NCI-H187 (cell line): ENCODE measurements around the gene VSIG10L.
A peak's percentile ranks its signal among the peaks of the same experiment; 100 is the strongest.

Experiments used
- DNase-seq, 2 experiments: peaks; one replicate each; lab custom pipeline; 2025; lab: John Stamatoyannopoulos, UW

The VSIG10L gene

DNA sequence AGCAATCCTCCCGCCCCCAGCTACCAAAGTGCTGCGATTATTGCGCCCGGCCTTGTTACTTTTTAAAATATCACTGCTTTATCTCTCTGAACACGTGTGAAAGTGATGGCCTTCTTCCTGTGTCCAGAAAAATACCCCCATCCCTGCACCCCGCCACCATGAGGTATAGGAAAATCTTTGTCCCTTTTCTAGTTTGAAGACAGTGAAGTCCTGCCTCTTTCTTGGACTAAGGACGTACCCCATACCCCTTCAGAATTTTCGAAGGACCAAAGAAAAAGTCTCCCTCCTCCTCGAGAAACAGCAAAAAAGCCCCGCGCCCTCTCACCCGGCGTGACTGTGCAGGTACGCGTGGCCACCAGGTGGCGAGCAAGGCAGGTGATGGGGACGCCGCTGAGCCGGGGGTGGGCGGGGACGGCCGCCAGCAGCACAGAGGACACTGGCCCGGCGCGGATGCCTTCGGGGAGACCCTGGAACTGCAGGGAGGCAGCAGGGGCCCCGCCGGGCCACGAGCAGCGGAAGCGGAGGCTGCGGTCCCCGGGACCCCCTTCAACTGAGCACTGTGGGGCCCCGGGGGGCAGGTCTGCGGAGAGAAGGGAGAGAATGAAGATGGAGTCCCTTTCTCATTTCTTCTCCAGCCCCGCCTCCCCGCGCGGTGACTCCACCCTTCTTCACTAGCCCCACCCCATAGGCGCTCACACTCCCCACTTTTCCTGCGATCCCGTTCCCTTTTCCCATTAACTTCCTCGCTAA is 3.2 kb downstream of the VSIG10L start:
- peak in 1 of 2 experiments; percentile 4 for DNase-seq

DNA sequence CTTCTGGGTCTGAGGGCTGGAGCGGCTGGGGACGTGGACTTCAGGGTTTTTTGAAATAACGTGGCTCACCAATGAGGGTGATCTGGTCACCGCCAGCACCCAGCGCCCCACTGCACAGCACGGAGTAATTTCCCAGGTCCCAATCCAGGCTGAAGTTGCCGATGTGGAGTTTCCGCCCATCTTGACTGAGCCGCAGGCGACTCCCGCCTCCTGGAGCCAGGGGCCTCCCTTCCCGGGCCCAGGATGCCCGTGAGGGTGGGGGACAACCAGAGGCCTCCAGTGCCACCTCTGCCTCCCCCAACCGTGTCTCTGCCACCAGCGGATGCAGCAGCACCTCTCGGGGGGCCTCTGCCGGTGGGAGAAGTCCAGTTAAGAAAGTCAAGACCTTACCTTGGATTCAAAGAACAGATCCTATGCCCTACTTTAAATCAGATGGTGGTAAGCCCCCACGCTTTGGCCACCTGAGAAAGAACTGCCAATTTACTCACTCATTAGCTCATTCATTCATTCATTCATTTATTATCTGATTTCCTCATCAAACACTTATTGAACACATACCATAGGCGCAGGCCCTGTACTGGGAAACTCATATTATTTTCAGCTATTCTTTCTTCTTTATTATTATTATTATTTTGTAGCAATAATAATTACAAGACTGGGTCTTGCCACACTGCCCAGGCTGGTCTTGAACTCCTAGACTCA is 3.9 kb downstream of the VSIG10L start:
- no peak for DNase-seq

DNA sequence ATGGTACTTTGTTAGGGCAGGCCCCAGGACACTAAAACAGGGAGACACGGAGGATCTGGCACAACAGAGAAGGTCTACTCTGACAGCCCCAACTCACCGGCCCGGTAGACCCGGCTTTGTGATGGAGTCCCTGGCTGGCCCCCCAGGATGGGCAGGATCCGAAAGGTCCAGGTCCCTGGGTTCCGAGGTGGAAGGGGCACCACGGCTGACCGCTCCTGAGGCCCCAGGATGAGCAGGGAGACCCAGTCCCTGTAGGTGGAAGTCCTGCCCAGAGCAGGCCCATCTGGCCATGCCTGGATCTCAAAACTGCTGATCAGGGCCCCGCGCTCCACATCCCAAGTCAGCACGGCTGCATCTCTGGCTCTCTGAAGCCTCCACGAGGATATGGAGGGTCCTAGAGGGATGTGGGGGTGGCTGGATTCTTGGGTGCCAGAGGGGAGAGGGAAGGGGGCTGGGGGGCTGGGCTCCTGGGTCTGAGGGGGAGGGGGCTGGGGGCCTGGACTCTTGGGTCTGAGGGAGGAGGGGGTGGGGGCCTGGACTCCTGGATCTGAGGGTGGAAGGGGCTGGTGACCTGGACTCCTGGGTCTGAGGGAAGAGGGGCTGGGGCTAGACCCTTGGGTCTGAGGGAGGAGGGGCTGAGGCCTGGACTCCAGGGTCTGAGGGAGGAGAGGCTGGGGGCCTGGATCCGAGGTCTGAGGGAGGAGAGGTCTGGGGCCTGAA is 4.6 kb downstream of the VSIG10L start:
- no peak for DNase-seq

DNA sequence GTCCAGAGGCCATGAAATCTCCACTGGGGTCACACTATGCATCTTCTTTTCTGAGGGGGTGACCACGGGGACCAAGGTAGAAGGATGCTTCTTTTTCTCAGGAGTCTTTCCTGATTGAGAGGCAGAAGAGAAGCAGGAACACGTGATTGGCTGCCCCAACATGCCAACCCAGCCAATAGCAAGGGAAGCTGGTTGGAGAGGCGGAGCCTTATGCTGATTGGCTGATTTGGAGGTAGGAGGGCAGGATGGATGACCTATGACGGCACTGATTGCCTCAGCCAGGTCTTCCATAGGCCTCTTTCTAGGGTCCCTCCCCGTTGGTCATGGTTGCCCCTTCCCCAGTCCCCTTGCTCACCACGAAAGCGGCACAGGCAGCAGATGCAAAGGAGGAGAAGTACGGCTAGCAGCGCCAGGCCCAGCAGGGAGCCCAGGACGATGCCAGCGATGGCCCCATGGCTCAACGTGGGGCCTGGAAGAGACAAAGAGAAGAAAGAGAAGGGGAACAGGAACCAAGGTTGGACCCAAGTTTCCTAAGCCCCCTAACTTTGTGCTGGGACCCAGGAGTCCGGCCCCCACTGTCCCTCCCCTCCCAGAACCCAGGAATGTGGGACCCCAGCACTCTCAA is 8.0 kb downstream of the VSIG10L start:
- DNase-seq = no peak

GRCh38 chr19:51331716-51332115 is 10.2 kb downstream of the VSIG10L start:
- DNase-seq = no peak

- DNase-seq = no peak
Observed at GRCh38 chr19:51331193-51331592, 10.7 kb downstream of the VSIG10L start.

GRCh38 chr19:51330366-51330765 is 11.6 kb downstream of the VSIG10L start:
- DNase-seq = no peak

- DNase-seq = no peak
Observed at GRCh38 chr19:51329411-51329810, 12.5 kb downstream of the VSIG10L start.

GRCh38 chr19:51327066-51328001 is 14.6 kb downstream of the VSIG10L start:
- DNase-seq = no peak

DNA sequence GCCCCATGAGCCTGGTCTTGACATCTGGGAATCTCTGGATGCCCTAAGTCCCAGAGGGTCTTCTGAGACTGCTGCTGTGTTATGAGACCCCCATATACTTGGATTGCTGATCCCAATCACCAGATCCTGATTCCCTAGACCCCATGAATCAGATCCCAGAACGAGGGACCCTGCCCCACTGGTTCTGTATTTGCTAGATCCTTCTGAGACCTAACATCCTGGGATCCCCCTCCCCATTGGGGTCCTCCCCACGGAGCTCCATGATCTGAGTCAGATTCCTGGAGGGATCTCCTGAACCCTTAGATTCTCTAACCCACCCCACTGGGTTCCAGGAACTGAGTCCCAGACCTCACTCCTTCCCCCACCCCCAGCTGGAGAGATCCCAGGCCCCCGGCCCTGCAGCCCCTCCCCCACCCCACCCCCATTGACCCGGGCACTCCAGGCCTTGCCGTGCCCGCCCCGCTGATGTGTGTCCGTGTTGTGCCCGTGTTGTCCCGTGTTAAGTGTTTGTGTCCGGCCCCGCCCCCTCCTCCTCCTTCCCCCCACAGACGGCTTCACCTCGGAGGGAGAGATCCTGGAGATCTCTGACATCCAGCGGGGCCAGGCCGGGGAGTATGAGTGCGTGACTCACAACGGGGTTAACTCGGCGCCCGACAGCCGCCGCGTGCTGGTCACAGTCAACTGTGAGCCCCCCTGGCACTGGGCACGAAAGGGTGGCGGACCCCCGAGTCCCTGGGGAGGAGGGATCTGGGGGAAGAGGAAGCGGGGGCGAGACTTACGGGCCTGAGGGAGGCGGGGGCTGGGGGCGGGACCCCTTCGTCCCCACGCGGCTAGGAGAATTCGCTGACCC is 15.5 kb downstream of the VSIG10L start:
- DNase-seq = no peak

GRCh38 chr19:51325161-51325976 is 16.6 kb downstream of the VSIG10L start:
- no peak for DNase-seq

DNA sequence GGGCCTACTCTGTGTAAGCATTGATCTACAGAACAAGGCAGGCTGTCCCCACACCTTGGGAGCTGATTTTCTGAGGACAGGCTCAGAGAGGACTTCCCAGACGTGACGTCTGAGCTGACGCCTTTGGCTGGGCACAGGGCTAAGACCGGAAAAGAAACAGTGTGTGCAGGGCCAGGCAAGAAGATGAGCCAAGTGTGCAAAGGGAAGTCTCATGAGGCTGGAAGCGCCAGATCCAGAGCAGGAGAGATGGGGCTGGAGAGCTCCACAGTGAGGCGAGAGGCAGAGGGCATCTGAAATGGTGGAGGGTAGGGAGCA is 17.8 kb downstream of the VSIG10L start:
- no peak for DNase-seq

- no peak for DNase-seq
Observed at GRCh38 chr19:51323481-51324166, 18.3 kb downstream of the VSIG10L start.

- DNase-seq = no peak
Observed at GRCh38 chr19:51321799-51322198, 20.1 kb downstream of the VSIG10L start.

DNA sequence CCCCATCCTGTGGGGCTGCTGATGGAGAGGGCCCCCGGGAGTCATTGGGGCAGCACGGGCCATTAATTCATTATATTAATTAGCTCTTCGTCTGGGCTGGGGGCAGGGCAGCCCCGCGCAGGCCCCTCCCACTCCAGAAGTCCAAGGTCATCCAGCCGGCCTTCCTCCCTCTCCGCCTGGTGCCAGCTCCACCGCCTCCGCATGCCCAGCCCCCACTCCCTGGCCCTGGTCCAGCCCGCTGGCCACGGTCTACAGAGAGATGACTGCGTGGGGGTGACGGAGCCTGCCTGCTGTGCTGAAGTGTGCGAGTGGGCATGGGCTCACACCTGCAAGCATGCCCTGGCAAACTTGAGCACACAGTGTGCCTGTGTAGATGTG is 21.7 kb downstream of the VSIG10L start:
- DNase-seq = no peak

GRCh38 chr19:51319649-51320279 is 22.2 kb downstream of the VSIG10L start:
- no peak for DNase-seq

DNA sequence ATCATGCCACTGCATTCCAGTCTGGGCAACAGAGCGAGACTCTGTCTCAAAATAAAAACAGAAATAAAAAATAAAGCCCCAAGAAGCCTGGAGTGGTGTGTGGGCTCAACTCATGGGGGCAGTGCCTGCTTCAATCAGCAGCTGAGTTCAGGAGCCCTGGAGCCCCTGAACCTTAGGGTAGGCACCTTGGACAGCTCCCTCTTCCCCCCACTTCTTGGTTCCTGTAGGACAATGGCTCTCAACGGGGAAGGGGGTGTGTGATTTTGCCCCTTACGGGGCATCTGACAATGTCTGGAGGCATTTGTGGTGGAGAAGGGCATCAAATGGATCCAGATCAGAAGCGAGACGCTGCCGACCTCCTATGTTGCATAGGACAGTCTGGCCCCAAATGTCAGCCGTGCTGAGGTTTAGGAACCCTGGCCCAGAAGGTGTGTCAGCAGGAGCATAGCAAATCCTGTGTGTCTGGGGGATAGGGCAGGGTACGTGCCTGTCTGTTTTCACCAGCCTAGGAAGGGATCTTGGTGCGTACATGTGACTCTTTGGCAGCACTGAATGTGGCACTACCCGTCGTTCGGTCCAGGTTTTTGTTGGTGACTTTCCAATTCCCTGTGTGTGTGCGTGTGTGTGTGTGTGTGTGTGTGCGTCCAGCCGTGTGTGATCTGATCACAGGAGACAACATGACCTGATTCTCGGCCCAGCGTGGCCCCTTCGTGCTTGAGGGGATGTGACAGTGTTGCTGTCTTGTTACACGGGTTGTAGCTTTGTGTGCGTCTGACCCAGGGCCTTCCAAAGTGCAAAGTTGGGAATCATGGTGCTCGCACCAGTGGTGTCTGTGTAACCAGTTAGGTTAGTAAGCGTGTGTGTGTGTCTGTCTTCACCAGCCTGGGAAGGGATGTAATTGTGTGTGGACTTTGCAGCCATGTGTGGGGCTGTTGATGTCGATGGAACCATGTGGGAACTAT is 23.0 kb downstream of the VSIG10L start:
- no peak for DNase-seq

GRCh38 chr19:51317968-51318367 is 24.0 kb downstream of the VSIG10L start:
- no peak for DNase-seq
